Measurements from ENCODE around the gene SMU1. TPM values are rescaled to one million over a fixed set of nuclear protein-coding genes. Genes with fewer than 3 reads are reported as not detected.

The SMU1 gene
- total RNA-seq, 1 donor from 2014 or later = 25.2 TPM

DNA sequence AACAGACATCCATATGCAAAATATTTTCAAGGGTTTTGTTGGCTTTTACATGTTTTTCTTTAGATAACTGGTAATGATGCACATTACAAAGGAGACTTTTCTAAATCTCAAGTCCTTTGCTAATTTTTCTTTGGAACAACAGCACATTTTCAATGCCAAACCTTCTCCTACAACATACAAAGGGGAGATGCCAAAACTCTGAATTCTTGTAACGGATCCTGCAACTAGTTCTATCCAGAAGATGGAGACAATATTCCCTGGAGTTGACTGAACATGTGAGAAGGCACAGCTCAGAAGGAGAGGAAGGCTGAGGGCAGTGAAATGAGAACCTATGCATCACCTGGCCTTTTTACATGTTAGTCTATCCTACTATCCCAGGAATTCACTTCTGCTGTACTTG is 30.4 kb downstream of the SMU1 start:
- intact Hi-C loops (cut with micrococcal nuclease) = no loop called here

DNA sequence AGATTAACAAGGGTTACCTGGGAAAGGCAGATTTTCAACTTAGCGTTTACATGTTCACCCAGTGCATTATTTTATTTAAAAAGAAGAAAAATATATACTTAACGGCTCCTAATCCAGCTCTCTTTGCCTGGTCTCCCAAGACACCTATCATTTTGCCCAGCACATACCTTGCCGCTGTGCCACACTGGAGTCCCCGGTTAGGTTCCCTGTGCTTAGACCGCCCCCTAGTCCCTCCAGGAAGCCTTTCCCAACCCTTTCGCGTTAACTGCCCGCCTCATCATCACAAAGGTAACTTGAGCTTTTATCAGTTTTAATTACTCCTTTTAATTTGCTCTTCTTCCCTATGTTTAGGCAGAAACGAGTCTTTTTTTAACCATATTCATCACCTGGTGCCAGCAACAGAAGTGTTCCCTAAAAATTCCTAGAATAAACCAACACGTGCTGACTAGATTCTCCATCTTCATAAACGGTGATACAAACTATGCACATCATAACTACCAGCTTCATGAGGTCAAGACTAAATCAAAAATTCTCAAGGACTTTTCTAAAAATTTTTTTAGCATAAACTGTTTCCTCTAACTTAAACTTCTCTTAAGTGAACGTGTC is 31.7 kb downstream of the SMU1 start:
- intact Hi-C loops (cut with micrococcal nuclease) = loop anchor here (1.0 to 2.0 kb wide), 2 partner anchors 18 to 43 kb away; partner anchors contain the start of gene APTX

DNA sequence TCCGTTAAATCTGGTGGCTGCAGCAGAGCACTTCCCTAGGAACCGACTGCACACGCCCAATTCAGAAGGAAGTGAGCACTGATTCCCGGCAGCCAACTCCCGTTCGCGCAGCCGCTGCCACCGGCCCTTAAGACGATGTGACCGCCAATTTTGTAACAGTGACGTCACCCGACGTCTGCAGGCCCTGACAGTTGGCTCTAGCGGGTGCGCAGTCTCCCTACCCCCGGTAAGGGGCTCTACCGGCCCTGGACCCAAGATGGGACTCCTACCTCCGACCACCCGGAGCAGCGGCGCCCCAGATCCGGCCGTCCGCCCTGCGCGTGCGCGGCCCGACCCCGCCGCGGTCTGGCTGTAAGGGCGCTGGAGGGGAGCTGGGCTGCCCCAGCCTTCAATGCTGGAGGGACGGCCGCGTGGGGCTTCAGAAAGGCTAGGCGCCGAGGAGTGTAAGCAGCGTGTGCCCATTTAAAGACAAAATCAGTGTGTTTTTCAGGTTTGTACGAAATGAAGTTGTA is 32.3 kb downstream of the SMU1 start:
- intact Hi-C loops (cut with micrococcal nuclease) = loop anchor here (1.0 to 2.0 kb wide), 2 partner anchors 17 to 43 kb away; partner anchors contain the start of gene APTX

DNA sequence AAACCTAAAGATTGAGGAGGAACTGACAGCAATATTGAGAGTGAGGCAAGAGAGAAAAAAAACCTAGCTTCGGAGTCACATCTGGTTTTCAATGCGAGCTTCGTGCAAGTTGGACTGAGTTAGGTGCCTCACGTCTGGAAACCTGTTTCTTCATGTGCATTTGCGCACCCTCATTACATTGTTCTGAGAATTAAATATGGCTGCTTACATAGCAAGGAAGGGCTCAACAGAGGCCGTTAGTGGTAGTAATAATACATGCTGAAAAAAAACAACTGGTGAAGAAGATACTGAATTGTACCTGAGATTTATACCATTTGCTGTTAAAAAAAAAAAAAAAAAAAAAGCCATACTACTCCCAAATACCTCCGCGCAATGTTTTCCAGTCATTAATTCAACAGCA is 32.8 kb downstream of the SMU1 start:
- intact Hi-C loops (cut with micrococcal nuclease) = loop anchor here (1.0 to 2.0 kb wide), 2 partner anchors 17 to 42 kb away; partner anchors contain the start of gene APTX

DNA sequence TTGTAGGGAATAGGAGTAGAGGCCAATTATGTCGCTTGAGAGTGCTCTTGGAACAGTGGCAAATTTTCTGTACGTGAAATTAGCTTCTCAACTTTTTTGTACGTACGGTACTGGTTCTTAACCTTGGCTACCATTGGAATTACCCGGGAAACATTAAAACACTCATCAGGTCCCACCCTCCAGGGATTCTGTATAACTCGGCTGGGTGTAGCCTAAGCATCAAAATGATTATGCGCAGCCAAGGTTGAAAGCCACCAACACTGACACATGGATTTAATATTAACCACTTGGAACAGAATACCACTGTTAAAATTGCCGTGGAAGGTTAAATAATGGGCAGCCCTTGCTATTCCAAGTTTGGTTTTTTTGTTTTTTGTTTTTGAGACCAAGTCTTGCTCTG is 34.0 kb downstream of the SMU1 start:
- intact Hi-C loops (cut with micrococcal nuclease) = no loop called here

DNA sequence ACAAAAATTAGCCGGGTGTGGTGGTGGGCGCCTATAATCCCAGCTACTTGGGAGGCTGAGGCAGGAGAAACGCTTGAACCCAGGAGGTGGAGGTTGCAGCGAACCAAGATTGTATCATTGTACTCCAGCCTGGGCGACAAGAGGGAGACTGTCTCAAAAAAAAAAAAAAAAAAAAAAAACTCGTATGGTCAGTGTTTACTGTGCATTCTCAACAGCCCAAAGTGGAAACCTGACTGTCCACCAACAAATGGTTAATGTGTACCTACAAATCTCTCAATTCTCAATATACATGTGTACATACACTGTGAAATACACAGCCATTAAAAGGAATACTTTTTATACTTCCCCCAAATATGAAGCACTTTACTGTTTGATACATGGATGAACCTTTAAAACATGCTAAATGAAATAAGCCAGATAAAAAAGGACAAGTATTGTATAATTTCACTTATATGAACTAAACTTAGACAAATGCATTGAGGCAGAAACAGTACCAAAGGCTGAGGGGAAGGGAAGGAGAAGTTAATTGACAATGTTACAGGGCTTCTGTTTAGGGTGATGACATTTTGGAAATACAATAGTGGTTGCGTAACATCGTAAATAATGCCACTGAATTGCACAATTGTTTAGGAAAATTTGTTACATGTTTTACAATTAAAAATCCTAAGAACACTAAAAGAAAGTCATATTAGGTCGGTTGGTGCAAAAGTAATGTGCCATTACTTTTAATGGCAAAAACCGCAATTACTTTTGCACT is 34.9 kb downstream of the SMU1 start:
- intact Hi-C loops (cut with micrococcal nuclease) = no loop called here

DNA sequence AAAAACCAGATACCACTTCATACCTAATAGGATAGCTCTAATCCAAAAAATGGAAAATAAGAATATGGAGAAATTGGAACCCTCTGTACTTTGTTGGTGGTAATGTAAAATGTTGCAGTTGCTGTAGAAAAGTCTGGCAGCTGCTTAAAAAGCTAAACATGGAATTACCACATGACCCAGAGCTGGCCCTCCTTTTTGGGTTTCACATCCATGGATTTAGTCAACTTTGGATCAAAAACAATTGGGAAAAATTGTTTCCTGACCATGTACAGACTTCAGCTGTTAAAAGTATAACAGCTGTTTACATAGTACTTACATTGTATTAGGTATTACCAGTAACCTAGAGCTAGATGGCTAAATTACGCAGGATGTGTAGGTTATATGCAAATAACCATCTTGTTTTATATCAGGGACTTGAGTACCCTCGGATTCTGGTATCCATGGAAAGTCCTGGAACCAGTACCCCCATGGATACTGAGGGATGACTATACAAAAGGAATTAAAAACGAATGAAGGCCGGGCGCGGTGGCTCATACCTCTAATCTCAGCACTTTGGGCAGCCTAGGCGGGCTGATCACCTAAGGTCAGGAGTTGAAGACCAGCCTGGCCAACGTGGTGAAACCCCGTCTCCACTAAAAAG is 35.6 kb downstream of the SMU1 start:
- intact Hi-C loops (cut with micrococcal nuclease) = no loop called here

DNA sequence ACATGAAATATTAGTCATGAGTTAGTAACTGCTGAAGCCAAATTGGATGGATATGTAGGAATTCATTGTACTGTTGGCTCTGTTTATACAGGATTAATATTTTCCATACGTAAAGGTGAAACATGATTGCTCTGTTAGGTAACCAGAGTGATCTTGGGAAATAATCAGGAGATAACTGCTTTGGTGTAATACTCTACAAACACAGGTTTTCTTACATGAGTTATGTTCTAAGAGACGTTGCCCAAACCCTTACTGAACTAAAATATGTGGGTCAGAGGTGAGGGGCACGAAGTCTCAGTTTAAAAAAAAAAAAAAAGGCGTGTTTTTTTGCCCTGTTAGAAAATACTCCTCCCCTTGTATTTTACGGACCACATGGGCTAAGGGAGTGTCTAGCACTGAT is 43.6 kb downstream of the SMU1 start:
- intact Hi-C loops (cut with micrococcal nuclease) = no loop called here

DNA sequence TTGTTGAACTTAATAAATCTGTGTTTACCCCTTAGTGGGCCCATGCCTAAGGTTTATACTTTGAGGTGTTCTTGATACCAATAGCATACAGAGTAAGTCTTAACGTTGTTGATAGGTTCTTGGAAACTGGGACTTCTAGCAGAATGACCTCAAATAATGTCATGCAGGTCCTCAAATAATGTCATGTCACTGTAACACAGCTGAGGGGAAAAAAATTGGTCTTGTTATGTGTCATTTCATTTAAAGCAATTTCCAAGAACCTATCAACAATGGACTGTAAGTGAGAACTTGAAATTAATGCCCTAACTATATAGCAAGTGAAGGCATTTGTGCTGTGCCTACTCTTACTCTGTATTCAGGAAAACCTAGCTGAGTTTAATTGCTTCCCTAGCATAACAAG is 44.2 kb downstream of the SMU1 start:
- intact Hi-C loops (cut with micrococcal nuclease) = no loop called here

DNA sequence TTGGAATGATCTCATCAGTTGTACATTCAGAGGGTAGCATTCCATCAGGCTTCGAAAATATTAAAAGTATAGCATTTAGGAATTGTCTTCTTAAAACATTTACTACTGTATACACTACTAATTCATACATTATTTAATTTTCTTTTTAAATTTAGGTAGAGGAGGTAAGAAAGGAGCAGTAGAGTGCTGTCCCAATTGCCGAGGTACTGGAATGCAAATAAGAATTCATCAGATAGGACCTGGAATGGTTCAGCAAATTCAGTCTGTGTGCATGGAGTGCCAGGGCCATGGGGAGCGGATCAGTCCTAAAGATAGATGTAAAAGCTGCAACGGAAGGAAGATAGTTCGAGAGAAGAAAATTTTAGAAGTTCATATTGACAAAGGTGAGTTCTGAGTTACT is 46.2 kb downstream of the SMU1 start:
- intact Hi-C loops (cut with micrococcal nuclease) = no loop called here

DNA sequence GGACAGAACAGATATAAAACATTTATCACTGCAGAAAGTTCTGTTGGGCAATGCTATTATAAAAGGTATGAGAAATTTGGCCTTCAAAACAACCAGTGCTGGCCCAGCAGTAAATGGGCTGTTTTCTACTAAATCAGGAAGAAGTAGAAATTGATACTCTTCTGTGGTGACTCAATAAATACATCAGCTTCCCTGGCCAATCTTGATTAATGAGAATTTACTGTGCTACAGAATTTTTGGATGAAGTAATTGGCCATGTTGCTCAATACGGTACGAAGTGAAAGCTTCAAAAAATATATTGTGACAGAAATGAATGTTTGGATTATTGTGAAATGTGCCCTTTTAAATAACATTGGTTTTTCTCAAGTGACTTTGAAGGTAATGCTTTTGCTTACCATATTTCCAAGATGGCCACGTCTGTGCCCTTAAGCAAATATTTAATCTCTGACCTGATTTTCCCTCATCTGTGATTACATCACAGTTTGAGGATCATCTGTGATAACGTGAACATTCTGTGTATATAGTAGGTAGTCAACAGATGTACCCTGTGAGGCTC is 47.2 kb downstream of the SMU1 start:
- intact Hi-C loops (cut with micrococcal nuclease) = loop anchor here (5.0 to 10.0 kb wide), 2 partner anchors 198 to 1015 kb away; partner anchors contain the start of gene UBAP2

DNA sequence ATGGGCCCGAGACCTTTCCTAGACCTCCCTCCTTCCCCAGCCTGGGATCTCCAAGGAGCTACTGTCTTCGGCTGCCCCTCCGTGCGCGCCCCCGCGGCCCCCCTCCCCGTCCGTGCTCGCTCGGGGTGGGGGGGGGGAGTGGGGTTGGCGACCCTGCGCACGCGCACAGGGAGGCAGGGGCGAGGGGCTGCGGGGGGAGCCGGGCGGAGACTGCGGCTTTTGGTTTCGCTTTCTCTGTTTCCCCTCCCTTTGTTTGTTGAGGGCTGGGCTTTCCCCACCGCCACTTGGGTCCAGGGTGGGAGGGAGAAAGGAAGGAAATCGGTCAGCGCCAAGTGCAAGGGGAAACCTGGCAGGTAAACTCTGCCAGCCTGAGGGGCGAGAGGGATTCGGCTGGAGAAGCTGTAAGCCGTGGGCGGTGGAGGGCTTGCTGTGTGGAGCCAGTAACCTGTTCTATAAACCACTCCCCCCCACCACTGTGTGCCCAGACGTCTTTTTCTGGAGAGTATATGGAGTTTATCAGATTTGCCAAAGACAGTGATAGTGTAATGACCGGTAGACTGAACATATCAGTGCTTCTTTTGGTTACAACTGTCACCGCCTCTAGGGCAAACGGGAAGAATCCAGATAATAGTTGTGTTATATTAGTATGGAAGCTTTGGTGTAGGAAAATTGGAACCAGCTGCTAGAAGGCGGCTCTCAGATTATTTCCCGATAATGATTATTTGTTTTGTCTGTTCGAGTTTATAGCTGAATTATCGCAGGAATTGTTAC is 50.7 kb downstream of the SMU1 start:
- intact Hi-C loops (cut with micrococcal nuclease) = loop anchor here (1.0 to 10.0 kb wide), 11 partner anchors 19 to 1019 kb away; partner anchors contain the start of genes APTX, B4GALT1, BAG1 and NDUFB6

DNA sequence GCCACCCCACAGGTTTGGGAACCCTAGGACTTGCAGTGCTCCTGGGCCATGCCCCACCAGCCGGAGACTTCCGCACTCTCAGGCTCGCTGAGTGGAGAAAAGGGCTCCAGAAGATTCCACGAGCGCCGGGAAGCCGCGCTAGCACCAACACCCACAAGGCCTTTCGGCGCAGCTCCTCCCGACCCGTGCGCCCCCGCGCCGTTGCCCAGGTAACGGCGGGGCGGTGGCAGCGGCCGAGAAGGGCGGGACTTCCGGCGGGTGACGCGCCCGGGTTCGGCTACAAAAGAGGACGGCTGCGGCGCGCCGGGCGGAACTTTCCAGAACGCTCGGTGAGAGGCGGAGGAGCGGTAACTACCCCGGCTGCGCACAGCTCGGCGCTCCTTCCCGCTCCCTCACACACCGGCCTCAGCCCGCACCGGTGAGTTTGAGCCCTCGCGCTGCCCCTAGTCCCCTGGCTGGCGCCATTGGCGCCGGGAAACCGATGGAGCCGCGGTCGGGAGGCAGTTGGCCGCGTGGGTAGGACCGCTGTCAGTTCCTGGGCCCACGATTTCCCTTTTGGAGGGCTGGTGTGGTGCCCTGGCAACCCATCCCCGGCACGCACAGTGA is 51.4 kb downstream of the SMU1 start, which contains the start of gene DNAJA1:
TSS of gene DNAJA1 (plus strand) at position 308 of the 606 bp plus-strand sequence. CDS start 1,212 bp downstream, outside the sequence.
- intact Hi-C loops (cut with micrococcal nuclease) = loop anchor here (1.0 to 10.0 kb wide), 10 partner anchors 24 to 1020 kb away; partner anchors contain the start of genes APTX, B4GALT1, BAG1 and NDUFB6

DNA sequence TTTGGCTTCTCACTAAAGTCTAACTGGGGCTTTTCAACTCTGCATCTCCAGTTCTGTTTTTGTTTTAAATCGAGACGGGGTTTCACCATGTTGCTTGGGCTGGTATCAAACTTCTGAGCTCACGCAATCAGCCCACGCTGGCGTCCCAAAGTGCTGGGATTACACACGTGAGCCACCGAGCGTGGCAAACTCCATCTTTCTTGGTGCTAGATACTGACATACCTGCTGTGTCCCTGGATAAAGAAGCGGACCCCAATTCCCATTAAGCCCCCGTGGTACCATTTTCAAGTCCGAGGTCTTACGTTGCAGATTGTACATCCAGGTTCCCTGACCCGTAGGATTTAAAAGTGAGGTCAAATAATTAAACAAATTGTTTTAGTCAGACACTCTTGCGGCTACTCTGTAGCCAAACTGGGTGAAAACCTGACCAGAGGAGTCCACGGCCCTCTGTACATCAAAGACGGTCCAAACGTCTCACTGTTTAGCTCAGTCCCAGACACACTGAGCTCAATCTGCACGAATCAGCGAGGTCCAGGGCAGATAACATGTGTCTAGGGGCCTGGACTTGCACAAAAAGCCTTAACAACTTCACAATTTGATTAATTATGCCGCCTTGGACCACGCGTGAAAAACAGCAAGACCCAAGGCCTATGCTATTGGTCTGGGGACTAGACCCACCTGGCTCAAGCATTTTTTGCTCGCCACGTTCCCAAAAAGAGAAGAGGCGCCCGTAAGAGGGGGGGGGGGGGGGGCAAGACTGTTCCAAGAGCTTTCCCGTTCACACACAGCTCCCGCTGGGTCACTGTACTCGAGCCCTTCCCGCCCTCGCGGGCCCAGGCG is 52.1 kb downstream of the SMU1 start:
- intact Hi-C loops (cut with micrococcal nuclease) = loop anchor here (2.0 to 10.0 kb wide), 2 partner anchors 52 to 1020 kb away; partner anchors contain the start of genes SMU1 and UBAP2

DNA sequence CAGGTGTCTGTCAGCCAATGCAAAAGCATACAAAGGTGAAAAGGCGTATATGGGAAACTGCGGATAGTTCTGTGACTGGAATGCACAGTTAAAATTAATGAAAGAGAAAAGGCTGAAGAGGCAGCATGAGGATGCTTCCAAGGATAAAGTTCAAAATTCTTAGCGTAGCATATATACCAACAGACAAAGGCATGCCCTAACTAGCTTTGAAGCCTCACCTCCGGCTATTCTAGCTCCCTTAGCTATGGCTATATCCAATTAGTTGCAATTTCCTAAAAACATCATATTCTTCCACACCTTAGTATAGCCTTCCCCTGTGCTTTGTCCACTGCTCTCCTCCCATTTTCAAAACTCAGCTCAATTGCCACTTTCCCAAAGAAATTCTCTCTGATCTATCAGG is 52.8 kb downstream of the SMU1 start:
- intact Hi-C loops (cut with micrococcal nuclease) = loop anchor here (2.0 to 10.0 kb wide), 2 partner anchors 53 to 1021 kb away; partner anchors contain the start of genes SMU1 and UBAP2

DNA sequence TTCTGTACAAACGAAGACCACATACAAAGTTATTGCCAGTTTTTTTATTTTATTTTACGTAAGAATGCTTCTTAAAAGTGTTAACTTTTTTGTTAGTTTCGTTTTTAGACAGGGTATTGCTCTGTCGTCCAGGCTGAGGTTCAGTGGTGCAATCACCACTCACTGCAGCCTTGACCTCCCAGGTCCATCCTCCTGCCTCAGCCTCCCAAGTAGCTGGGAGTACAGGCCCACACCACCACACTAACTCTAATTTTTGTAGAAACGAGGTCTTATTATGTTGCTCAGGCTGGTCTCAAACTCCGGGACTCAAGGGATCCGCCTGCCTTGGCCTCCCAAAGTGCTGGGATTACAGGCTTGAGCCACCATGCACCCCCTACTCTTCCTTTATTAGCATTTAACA is 53.7 kb downstream of the SMU1 start:
- intact Hi-C loops (cut with micrococcal nuclease) = loop anchor here (10.0 kb wide), 1 partner anchor 1022 kb away; the partner anchor contains the start of gene UBAP2

DNA sequence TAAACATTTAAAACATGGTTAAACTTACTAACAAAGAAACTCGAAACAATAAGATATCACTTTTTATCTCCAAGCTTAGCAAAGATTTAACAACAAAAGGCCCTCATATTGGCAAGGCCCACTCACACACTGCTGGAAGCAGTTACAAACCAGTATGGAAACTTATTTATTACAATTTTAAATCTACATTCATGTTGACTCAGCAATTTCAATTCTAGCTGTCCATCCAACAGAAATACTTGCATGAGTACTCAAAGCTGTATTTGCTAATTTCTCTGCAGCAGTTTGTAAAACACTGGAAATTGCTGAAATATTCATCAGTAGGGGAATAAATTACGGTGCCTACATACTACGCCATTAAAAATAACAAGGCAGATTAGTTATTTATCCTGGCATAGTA is 54.2 kb downstream of the SMU1 start:
- intact Hi-C loops (cut with micrococcal nuclease) = loop anchor here (10.0 kb wide), 1 partner anchor 1022 kb away; the partner anchor contains the start of gene UBAP2

DNA sequence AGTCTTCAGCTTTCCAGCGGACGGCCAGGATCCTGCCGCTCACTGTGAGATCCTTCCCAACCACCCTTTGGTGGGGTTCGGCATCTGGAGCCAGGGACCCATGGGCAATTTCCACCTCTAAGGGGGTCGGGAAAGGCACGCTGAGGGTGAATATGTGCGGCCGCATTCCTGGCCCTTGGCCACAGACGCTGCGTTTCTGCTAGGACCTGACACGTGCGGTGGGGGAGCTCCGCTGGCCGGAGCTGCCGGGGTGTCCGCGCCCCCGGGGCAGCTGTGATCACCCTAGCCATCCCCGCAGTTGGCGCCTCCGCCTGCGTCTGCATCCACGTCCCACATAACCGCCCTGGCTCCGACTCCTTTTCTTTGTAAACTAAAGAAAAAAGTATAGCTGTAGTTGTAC is 56.7 kb downstream of the SMU1 start:
- intact Hi-C loops (cut with micrococcal nuclease) = loop anchor here (10.0 kb wide), 1 partner anchor 1025 kb away; the partner anchor contains the start of gene UBAP2
